Activated T-helper 17 cell treated with anti-CD3 and anti-CD28 coated beads, Interleukin-2, amount 50 U/mL, for 72 hours (primary cell): ENCODE measurements around the gene KCNJ5. TPM values are rescaled to one million over a fixed set of nuclear protein-coding genes. Genes with fewer than 3 reads are reported as not detected.

Experiments used
- ATAC-seq: fragments of 150-1000 bp; cut with Tn5 transposase; replicated peaks from 2 replicates; pipeline ENCODE4 v1.10.0; 2021; ENCODE audit warnings: mild to moderate bottlenecking, moderate library complexity
- H3K27ac Mint-ChIP-seq: one replicate; pipeline ENCODE4 v1.8.0; 2022; ENCODE audit warnings: mixed read lengths
- H3K27me3 Mint-ChIP-seq: one replicate; pipeline ENCODE4 v1.8.0; 2022; ENCODE audit warnings: mixed read lengths
- H3K36me3 Mint-ChIP-seq: one replicate; pipeline ENCODE4 v1.8.0; 2022; ENCODE audit warnings: low read depth, mild to moderate bottlenecking, mixed read lengths
- H3K4me1 Mint-ChIP-seq: one replicate; pipeline ENCODE4 v1.8.0; 2022; ENCODE audit warnings: mixed read lengths
- H3K4me3 Mint-ChIP-seq: one replicate; pipeline ENCODE4 v1.8.0; 2022; ENCODE audit warnings: mild to moderate bottlenecking, mixed read lengths
- H3K9me3 Mint-ChIP-seq: one replicate; pipeline ENCODE4 v1.8.0; 2022; ENCODE audit warnings: mixed read lengths
- total RNA-seq, 2 donors: library from RNA; stranded (reverse); gene quantifications; one replicate each; pipeline ENCODE4 v1.2.3, GENCODE V29; 2022

KCNJ5 gene
- total RNA-seq, 2 donors from 2014 or later = not detected

DNA sequence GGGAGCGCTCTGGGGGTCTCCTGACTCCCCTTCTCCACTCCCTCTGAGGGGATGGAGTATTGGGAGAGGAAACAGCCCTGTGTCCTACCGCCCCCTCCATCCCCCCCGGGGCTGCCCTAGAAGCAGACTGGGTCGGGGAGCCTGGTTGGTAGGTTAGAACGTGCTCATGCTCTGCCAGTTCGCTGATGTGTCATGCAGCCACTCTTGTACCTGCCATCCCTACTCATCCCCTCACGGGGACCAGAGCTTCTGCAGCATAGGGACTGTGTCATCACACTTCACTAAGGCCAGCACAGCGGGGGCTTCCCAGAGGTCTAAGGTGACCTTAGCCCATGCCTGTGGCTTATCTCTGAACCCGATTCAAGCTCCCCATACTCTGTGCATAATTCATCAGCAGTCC, 28.8 kb upstream of the KCNJ5 start:
- Mint-ChIP-seq H3K36me3 (no peaks in the 10 kb centered on the region), H3K4me1 (peaks cover 5% of the 10 kb centered on the region), H3K9me3 (no peaks in the 10 kb centered on the region), H3K4me3 (no peak overlapping the region), H3K27me3 (no peaks in the 10 kb centered on the region), H3K27ac (no peak overlapping the region)
- ATAC-seq = no peak

DNA sequence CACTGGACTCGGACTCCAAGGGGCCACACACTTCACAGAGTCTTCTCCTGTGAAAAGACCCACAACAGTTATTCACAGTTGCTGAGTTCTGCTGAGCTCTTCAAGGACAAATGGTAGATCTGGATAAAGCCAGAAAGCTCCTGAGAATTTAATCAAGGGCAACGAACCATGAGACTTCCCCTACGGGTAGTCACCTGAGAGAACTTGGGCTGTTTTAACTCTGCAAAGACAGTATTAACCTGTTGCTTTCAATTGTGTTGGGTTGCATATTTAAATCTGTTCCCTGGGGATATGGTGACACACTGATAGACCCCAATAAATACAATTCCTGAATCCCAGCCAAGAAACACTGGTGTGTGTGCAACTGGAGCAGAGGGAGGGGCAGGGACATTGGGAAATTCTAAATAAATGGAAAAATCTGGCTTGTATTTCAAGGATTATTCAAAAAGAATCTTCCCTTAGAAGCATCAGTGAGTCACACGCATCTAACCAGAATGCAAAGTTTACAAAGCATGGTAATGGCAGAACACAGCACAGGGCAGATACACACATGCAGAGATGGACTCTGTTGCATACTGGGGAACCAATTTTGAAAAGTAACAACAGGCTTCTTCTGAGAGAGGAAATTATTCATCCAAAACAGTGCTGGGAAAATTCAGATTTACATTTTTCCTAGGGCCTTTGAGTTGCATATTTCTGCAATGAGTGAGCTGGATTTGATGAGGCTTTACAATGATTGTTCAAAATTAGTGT, 28.1 kb upstream of the KCNJ5 start:
- Mint-ChIP-seq H3K36me3 (no peaks in the 10 kb centered on the region), H3K27me3 (no peaks in the 10 kb centered on the region), H3K4me1 (peaks cover 5% of the 10 kb centered on the region), H3K27ac (no peak overlapping the region), H3K9me3 (no peaks in the 10 kb centered on the region), H3K4me3 (no peak overlapping the region)
- no peak for ATAC-seq

DNA sequence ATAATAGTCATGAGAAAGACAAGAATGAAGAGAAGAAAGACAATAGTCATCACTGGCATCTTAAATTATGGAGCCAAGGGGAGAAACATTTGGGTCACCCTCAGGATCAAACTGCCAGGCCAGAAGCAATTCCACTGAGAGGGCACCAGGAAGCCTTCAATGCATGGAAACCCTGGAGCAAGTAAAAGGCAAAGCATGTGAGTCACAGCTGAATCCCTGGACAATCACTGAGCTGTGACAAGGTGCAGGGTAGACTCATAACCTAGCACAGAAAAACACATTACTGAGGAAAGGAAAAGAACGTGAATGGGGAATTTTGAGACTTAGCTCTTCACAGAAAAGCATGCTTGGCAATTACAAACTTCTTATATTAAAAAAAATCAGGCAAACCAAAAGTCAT, 25.7 kb upstream of the KCNJ5 start:
- Mint-ChIP-seq H3K27me3 (no peaks in the 10 kb centered on the region), H3K4me1 (no peaks in the 10 kb centered on the region), H3K9me3 (no peaks in the 10 kb centered on the region), H3K36me3 (no peaks in the 10 kb centered on the region), H3K4me3 (no peak overlapping the region), H3K27ac (no peak overlapping the region)
- ATAC-seq = no peak

DNA sequence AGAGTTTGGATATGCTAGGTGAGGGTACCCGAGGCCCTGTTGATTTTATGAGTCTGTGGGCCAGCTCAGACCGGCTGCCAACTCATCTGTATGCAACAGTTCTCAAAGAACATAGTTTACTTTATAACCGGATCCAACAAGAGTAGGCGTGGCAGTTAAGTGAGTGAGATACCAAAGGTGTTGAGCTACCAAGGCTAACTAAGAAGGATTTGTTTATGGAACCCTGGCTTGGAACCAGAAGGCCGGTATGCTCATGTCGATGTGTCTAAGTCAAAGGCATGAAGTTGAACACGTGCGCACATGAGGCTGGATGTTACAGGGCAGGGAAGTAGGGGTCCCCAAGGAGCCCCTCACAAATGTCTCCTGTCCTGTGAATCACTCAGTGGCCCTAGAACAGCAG, 23.9 kb upstream of the KCNJ5 start, which contains the start of gene KCNJ1:
TSS of gene KCNJ1 (minus strand) at position 20 of the 400 bp plus-strand sequence. CDS start 27,053 bp downstream, outside the sequence.
- H3K9me3 Mint-ChIP-seq = no peaks in the 10 kb centered on the region
- no peaks in the 10 kb centered on the region for H3K36me3 Mint-ChIP-seq

GRCh38 chr11:128868841-128869671, 22.1 kb upstream of the KCNJ5 start:
- H3K4me1 Mint-ChIP-seq = no peaks in the 10 kb centered on the region
- H3K9me3 Mint-ChIP-seq = no peaks in the 10 kb centered on the region
- ATAC-seq = peak; percentile 64
- no peaks in the 10 kb centered on the region for H3K36me3 Mint-ChIP-seq
- no peak overlapping the region for H3K27ac Mint-ChIP-seq
- H3K4me3 Mint-ChIP-seq = no peak overlapping the region
- H3K27me3 Mint-ChIP-seq = no peaks in the 10 kb centered on the region

More for the DNA sequence above, 23.9 kb upstream of the KCNJ5 start, which contains the start of gene KCNJ1:
- no peak within 1 kb of the TSS for H3K27ac Mint-ChIP-seq
- peak; percentile 19 for ATAC-seq
- no peak within 1 kb of the TSS for H3K4me3 Mint-ChIP-seq
- H3K4me1 Mint-ChIP-seq = no peaks in the 10 kb centered on the region
- no peaks in the 10 kb centered on the region for H3K27me3 Mint-ChIP-seq

GRCh38 chr11:128871168-128871610, 20.0 kb upstream of the KCNJ5 start:
- Mint-ChIP-seq H3K4me1 (no peaks in the 10 kb centered on the region), H3K27me3 (peaks cover 3% of the 10 kb centered on the region), H3K27ac (no peak overlapping the region), H3K9me3 (no peaks in the 10 kb centered on the region), H3K4me3 (no peak overlapping the region), H3K36me3 (no peaks in the 10 kb centered on the region)
- no peak for ATAC-seq

DNA sequence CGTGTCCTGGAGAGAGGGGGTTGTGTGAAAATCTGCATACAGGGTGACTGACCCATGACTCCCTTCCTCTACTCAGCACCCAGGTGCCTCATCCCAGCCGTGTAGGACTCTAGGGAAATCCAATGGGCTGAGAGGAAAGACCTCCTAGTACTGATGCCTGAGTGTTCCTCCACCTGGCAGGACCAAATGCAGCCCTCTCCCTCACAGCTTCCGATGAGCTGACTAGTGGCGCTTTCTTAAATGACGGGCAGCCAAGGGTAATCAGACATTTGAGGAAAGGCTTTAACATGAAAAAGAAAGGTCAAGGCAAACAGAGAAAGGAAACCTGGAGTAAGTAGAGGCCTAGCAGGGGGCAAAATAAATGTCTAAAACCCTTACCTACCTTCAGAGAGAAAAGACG, 19.1 kb upstream of the KCNJ5 start:
- Mint-ChIP-seq H3K36me3 (no peaks in the 10 kb centered on the region), H3K9me3 (no peaks in the 10 kb centered on the region), H3K27me3 (peaks cover 3% of the 10 kb centered on the region), H3K4me3 (no peak overlapping the region), H3K27ac (no peak overlapping the region), H3K4me1 (no peaks in the 10 kb centered on the region)
- no peak for ATAC-seq

- ATAC-seq = no peak
- Mint-ChIP-seq H3K27ac (no peak overlapping the region), H3K4me1 (no peaks in the 10 kb centered on the region), H3K27me3 (peaks cover 3% of the 10 kb centered on the region), H3K4me3 (no peak overlapping the region), H3K9me3 (no peaks in the 10 kb centered on the region), H3K36me3 (no peaks in the 10 kb centered on the region)
Observed at GRCh38 chr11:128872594-128872993, 18.6 kb upstream of the KCNJ5 start.

DNA sequence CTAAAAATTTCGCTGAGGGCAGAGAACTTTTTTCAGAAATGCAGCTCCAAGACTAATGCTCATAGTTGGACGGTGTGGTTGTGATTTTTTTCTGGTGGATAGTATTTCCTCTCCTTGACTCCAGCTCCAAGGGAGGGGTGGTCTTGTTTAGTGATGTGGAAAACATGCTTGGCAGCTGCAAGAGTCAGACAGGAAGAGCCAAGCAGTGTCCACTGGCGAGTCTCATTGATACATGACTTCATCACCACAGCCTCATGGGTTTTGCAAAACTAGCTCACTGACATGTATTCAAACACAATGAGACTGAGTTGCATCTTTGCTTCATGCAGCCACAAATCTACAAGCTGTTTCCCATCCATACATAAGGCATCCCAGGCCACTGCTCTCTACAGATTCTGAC, 16.7 kb upstream of the KCNJ5 start:
- no peaks in the 10 kb centered on the region for H3K36me3 Mint-ChIP-seq
- no peaks in the 10 kb centered on the region for H3K9me3 Mint-ChIP-seq
- H3K27me3 Mint-ChIP-seq = peaks cover 3% of the 10 kb centered on the region
- H3K27ac Mint-ChIP-seq = no peak overlapping the region
- no peak overlapping the region for H3K4me3 Mint-ChIP-seq
- H3K4me1 Mint-ChIP-seq = no peaks in the 10 kb centered on the region
- no peak for ATAC-seq

GRCh38 chr11:128876133-128876650, 15.0 kb upstream of the KCNJ5 start:
- ATAC-seq = no peak
- no peak overlapping the region for H3K4me3 Mint-ChIP-seq
- H3K36me3 Mint-ChIP-seq = no peaks in the 10 kb centered on the region
- H3K27me3 Mint-ChIP-seq = peaks cover 4% of the 10 kb centered on the region
- no peaks in the 10 kb centered on the region for H3K4me1 Mint-ChIP-seq
- no peak overlapping the region for H3K27ac Mint-ChIP-seq
- H3K9me3 Mint-ChIP-seq = no peaks in the 10 kb centered on the region

- Mint-ChIP-seq H3K27me3 (peaks cover 11% of the 10 kb centered on the region), H3K9me3 (no peaks in the 10 kb centered on the region), H3K36me3 (no peaks in the 10 kb centered on the region), H3K4me3 (no peak overlapping the region), H3K4me1 (no peaks in the 10 kb centered on the region), H3K27ac (no peak overlapping the region)
- no peak for ATAC-seq
Observed at GRCh38 chr11:128877726-128878125, 13.4 kb upstream of the KCNJ5 start.

GRCh38 chr11:128878455-128878854, 12.7 kb upstream of the KCNJ5 start:
- Mint-ChIP-seq H3K4me1 (no peaks in the 10 kb centered on the region), H3K9me3 (no peaks in the 10 kb centered on the region), H3K27ac (no peak overlapping the region), H3K36me3 (no peaks in the 10 kb centered on the region), H3K4me3 (no peak overlapping the region), H3K27me3 (peaks cover 18% of the 10 kb centered on the region)
- no peak for ATAC-seq

GRCh38 chr11:128879817-128880216, 11.3 kb upstream of the KCNJ5 start:
- Mint-ChIP-seq H3K27ac (no peak overlapping the region), H3K4me1 (no peaks in the 10 kb centered on the region), H3K27me3 (peaks cover 21% of the 10 kb centered on the region), H3K4me3 (no peak overlapping the region), H3K9me3 (no peaks in the 10 kb centered on the region), H3K36me3 (no peaks in the 10 kb centered on the region)
- no peak for ATAC-seq

- ATAC-seq = no peak
- H3K4me1 Mint-ChIP-seq = no peaks in the 10 kb centered on the region
- no peak overlapping the region for H3K4me3 Mint-ChIP-seq
- H3K27ac Mint-ChIP-seq = no peak overlapping the region
- peaks cover 26% of the 10 kb centered on the region for H3K27me3 Mint-ChIP-seq
- H3K9me3 Mint-ChIP-seq = no peaks in the 10 kb centered on the region
- H3K36me3 Mint-ChIP-seq = no peaks in the 10 kb centered on the region
Observed at GRCh38 chr11:128881221-128881620, 9.9 kb upstream of the KCNJ5 start.

DNA sequence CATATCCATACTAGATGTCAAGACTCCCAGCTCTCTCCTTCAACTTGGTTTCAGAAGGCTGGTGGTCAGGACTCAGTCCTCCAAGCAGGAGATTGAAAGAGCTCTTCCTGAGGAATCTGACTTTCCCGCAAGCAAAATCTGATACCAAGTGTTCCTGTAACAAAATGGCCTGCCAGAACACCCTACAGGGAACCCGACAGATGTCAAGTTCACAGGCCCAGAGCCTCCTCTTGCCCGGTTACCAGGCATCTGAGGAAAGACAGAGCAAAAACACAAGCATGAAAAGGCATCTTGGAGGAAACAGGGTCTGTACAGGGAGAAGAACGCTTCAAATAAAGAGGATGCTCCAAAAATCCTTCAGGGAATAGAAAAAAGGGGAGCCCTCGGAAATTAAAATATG, 8.7 kb upstream of the KCNJ5 start:
- Mint-ChIP-seq H3K27ac (no peak overlapping the region), H3K9me3 (no peaks in the 10 kb centered on the region), H3K4me1 (no peaks in the 10 kb centered on the region), H3K27me3 (peaks cover 31% of the 10 kb centered on the region), H3K36me3 (no peaks in the 10 kb centered on the region), H3K4me3 (no peak overlapping the region)
- ATAC-seq = no peak
